D721Med (cell line): ENCODE data around the gene AFAP1L2.

ENCODE experiments used
- DNase-seq: peaks from one replicate; pipeline ENCODE4 v3.0.0; 2011; ENCODE audit warnings: low spot score; ENCODE audit not compliant: insufficient read length
- FAIRE-seq: peaks from 2 replicates; lab custom pipeline; 2011; peaks lifted over from hg19 to GRCh38; lab: Jason Lieb, UNC
- TF ChIP-seq, protein P1 (sequence below): IDR thresholded peaks from 2 replicates; pipeline ENCODE4 v1.5.1; 2012; ENCODE audit warnings: mild to moderate bottlenecking, control low read depth; ENCODE audit not compliant: insufficient read depth; ENCODE audit errors: missing control alignments

AFAP1L2 gene

GRCh38 chr10:114256822-114257221, 147.5 kb downstream of the AFAP1L2 start:
- TF ChIP-seq, protein P1, sequence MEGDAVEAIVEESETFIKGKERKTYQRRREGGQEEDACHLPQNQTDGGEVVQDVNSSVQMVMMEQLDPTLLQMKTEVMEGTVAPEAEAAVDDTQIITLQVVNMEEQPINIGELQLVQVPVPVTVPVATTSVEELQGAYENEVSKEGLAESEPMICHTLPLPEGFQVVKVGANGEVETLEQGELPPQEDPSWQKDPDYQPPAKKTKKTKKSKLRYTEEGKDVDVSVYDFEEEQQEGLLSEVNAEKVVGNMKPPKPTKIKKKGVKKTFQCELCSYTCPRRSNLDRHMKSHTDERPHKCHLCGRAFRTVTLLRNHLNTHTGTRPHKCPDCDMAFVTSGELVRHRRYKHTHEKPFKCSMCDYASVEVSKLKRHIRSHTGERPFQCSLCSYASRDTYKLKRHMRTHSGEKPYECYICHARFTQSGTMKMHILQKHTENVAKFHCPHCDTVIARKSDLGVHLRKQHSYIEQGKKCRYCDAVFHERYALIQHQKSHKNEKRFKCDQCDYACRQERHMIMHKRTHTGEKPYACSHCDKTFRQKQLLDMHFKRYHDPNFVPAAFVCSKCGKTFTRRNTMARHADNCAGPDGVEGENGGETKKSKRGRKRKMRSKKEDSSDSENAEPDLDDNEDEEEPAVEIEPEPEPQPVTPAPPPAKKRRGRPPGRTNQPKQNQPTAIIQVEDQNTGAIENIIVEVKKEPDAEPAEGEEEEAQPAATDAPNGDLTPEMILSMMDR: no peak
- no peak for FAIRE-seq
- DNase-seq: no peak

DNA sequence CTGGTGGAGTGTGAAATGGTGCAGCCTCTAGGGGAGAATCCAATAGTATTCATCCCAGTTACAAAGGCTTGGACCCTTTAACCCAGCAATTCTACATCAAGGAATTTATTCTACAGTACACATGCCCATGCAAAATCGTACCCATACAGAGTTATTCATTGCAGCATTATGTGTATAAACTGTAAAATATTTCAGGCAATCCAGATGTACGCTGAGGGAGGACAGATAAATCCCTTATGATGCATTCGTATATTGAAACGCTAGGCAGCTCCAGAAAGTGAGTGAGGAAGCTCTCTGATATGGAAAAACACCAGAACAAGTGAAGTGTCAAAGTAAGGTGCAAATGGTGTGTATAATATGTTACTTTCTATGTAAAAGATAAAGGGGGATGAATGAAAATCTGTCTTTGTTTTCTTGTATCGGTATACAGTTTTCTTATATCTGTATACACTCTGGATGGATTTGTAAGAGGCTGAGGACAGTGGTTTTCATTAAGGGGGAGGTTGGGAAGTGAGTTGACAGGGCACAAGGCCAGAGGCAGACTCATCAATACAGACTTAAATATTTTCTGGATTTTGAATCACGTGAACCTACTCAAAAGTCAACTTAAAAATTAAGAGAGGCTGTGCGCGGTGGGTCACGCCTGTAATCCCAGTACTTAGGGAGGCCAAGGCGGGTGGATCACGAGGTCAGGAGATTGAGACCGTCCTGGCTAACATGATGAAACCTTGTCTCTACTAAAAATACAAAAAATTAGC, 148.1 kb downstream of the AFAP1L2 start:
- DNase-seq (no peak), FAIRE-seq (no peak)
- TF ChIP-seq, protein P1: no peak

DNA sequence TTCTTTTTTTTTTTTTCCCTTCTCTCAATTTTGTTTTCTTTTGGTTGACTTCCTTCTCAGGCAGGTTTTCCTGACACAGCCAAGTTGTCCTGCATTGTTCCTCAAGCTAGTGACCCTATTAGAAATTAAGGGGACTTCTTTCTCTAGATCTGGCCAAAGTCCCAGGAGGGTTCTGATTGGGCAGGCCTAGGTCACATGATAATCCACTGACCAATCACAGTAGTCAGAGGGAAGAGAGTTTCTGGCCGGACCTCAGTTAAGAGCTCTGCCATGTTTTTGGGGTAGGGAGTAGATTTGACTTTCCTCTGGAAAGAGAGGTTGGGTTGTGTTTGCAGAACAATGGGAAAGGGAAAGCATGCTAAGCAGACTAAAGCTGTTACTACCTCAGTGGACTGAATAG, 149.1 kb downstream of the AFAP1L2 start:
- FAIRE-seq (no peak), DNase-seq (no peak)
- TF ChIP-seq, protein P1: no peak

GRCh38 chr10:114252883-114253282, 151.4 kb downstream of the AFAP1L2 start:
- FAIRE-seq: no peak
- no peak for DNase-seq
- TF ChIP-seq, protein P1: no peak

- DNase-seq (no peak), FAIRE-seq (no peak)
- TF ChIP-seq, protein P1: no peak
Measured at GRCh38 chr10:114252092-114252491, 152.2 kb downstream of the AFAP1L2 start.

DNA sequence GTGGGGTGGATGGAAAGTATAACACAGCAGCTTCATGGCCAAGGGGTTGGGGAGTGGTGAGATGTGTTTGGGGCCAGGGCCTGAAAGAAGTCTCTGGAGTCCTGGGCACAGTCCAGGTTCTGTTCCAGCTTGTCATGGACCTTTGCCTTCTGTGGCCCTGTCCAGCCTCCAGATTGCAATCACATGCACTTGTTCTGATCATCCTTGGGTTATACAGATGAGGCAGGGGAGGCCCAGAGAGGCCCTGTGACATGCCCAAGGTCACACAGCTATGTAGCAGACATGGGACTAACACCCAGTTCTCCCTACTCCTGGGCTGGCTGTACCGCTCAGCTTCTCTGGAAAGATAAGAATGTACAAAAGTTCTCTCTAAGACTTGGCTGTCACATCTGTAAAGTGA, 153.6 kb downstream of the AFAP1L2 start:
- FAIRE-seq (no peak), DNase-seq (no peak)
- TF ChIP-seq, protein P1: no peak

GRCh38 chr10:114250236-114250635, 154.1 kb downstream of the AFAP1L2 start:
- DNase-seq (no peak), FAIRE-seq (no peak)
- TF ChIP-seq, protein P1: no peak
